ENCODE measurements around the gene GNAL.
A peak's percentile ranks its signal among the peaks of the same experiment; 100 is the strongest.

Gene GNAL

DNA sequence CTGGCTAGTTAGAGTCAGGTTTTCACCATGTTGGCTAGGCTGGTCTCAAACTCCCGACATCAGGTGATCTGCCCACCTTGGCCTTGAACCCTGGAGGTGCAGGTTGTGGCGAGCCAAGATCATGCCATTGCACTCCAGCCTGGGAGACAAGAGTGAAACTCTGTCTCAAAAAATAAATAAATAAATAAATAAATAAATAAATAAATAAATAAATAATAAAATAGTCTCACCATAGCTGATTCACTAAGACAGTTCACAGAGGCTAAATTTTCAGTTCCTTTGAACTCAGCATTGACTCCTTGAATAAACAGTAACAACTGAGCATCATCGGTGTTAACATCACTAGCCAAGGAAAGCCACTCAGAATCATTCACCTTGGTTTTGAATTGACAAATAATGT is 32.7 kb downstream of the GNAL start:
- no peak for DNase-seq (ENCODE audit: low read depth in 1 of 2, low spot score in 1 of 2)

DNA sequence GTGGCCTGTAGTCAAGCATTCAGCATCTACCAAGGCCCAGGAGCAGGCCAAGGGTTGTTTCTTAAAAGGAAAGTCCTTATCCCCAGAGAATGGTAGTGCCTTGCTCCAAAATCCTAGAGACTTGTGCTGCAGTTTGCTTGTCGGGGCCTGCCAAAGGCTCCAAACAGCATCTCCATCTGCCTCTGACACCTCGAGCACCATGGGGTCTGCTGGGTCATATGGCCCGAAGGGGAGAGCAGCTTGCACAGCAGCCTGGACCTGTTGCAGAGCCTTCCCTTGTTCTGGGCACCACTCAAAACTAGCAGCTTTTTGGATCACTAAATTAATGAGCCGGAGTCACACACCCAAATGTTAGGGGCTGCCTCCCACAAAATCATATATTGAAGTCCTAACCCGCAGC is 35.7 kb downstream of the GNAL start:
- no peak for DNase-seq (ENCODE audit: low read depth in 1 of 2, low spot score in 1 of 2)

GRCh38 chr18:11726556-11726955 is 37.5 kb downstream of the GNAL start:
- DNase-seq (ENCODE audit: low read depth in 1 of 2, low spot score in 1 of 2) = no peak

DNA sequence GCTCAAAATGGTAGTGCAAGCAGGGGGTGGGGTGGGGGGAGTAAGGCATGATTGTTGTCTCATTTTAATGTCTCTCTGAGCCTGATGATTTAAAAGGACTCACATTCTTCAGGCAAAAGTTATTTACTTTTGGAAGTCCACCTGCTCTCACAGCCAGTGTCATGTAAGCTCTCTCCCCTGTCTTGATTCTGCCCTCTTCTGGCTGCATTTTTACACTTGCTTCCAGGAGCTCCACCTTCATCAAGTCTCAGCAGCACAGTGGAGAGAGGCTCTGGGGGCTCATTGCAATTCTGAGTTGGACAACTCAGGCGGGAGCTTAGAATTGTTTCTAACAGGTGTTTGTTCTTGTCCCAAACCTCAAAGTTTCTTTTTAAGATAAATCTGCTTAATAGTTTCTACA is 39.2 kb downstream of the GNAL start:
- DNase-seq (ENCODE audit: low read depth in 1 of 2, low spot score in 1 of 2) = no peak

DNA sequence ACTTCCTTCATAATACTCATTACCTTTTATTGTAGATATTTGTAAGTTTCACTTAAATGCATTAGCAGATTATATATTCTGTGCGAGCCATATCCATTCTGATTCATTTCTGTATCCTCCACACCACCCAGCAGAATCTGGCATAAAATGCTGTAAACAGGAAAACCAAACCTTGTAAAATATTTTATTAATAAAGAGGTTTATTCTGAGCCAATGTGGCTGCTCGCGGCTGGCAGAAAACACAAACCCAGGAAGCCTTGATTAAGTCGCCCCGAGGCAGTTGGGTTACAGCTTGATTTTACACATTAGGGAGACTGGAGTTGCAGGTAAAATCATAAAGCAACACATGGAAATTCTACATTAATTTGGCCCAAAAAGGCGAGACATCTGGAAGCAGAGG is 40.5 kb downstream of the GNAL start:
- no peak for DNase-seq (ENCODE audit: low read depth in 1 of 2, low spot score in 1 of 2)

DNA sequence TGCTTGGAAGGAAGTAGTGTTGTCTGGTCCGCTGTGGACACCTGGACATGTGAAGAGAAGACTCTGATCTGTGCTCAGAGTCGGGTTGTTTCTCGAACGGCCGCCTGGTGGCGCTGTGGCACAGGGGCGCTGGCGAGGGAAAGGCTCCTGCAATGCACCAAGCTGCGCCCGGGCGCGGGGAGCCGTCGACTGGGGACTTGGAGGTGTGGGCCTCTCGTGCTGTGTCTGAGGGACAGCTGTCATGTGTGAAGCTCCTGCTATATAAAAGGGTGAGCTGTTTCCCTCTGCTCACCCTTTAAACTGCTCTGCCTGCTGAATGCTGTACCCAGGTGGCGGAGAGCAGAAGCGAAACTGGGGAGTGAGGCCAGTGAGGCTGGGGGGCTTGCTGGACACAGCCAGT is 44.0 kb downstream of the GNAL start:
- DNase-seq (ENCODE audit: low read depth in 1 of 2, low spot score in 1 of 2) = peak; percentile 34 to 53

DNA sequence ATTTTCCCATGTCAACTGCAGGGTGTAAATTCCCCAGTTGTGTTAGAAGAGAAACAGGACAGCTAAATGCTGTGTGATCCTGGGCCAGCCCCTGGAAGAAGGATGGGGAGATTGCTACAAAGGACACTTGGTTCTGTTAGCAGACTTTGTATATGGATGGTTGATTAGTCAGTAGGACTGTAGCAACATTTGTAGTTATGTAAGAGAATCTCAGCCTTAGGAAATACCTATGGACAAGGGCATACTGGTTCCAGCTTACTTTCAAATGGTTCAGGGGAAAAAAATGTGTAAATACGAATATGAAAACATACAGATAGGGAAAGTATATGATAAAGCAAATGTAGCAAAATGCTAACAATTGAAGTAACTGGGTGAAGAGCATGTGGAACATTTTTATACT is 47.6 kb downstream of the GNAL start:
- no peak for DNase-seq (ENCODE audit: low read depth in 1 of 2, low spot score in 1 of 2)

GRCh38 chr18:11739893-11740292 is 50.8 kb downstream of the GNAL start:
- no peak for DNase-seq (ENCODE audit: low read depth in 1 of 2, low spot score in 1 of 2)

DNA sequence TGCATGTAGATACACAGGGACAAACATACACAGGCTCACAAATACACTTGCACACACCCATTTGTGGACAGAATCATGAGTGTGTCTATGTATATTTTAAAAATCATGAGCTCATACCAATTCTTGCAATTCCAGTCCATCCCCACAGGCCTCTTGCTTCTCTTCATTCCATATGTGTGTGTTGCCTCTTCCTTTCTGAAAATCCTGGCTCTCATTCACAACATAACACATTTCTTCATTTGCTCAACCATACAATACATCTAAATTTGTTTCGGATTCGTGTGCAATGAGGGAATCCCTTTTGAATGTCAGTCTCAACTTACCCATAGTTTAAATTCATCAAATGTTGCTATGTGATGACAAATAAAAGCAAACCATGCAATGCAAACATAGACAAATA is 51.4 kb downstream of the GNAL start:
- no peak for DNase-seq (ENCODE audit: low read depth in 1 of 2, low spot score in 1 of 2)

DNA sequence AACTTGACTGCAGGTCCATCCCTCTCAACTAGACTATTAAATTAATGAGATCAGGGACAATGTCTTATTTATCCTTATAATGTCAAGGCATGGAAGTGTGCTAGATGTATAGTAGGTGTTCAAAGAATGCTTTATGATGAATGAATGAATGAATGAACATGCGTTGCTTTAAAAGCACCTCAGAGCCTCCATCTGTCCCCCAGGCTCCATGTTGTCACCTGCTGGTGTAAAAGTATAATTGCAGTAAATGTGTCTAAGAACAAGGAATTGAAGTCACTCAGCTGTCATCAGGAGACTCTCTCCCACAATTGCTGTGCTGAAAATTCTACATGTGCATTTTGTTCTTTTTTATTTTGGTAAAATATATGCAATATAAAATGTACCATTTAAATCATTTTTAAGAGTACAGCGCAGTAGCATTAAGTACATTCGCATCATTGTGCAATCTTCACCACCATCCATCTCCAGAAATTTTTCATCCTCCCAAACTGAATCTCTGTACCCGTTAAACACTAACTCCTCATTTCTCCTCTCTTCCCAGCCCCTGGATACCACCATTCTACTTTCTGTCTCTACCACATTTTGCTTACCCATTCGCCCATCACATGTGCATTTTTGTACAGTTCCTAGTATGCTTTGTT is 52.6 kb downstream of the GNAL start:
- DNase-seq (ENCODE audit: low read depth in 1 of 2, low spot score in 1 of 2) = no peak

DNA sequence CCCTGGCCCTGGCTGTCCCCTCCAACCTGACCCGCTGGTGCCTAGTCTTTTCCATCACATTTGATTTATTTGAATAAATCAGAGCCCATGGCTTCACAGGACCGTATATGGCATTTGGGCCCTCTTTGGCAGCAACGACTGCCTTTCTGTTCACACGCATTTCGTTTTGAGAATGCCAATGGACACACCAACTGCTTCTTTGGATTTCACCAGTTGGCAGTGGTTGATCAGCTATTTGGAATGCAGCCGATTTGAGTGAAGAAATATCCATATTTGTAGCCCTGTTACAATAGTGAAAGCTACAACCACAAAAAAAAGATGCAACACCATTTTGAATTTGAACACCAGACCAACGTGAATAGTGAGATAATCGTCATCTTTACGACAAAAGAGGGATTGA is 56.5 kb downstream of the GNAL start:
- no peak for DNase-seq (ENCODE audit: low read depth in 1 of 2, low spot score in 1 of 2)

DNA sequence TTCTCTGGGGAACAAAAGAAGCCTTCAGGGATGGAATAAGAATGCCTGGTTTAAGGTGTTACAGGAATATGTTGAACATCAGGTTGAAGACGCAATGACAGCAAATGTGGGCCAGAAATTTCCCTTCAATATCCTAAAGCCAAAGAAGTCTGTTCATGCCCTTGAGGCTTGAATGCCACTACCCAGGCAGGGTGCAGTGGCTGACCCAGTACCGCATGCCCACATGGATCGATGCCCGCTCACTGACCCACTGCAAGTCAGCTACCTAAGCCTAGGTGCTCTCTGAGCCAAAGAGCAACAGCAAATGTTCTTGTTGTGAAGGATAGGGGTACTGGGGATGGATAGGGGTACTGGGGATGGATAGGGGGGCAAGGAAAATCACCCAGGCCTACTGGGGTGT is 58.2 kb downstream of the GNAL start:
- no peak for DNase-seq (ENCODE audit: low read depth in 1 of 2, low spot score in 1 of 2)

DNA sequence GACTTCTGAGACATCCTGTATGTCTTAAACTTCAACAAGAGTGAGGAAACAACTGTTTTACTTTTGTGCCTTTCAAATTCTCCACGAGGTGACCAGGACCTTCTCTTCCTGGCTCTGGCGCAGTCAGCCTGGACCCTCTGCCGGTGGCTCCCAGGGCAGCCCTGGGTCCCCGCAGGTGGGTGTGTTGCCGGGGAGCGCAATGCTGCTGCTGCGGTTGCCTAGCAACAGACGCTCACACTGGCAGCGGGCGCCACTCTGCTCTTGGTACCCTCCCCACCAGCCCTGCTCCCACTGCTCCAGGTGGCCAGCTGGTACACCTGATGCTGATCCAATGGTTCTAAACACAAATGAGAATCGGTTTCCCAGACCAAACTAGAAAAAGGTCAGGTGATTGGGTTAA is 58.7 kb downstream of the GNAL start:
- DNase-seq (ENCODE audit: low read depth in 1 of 2, low spot score in 1 of 2) = no peak

DNA sequence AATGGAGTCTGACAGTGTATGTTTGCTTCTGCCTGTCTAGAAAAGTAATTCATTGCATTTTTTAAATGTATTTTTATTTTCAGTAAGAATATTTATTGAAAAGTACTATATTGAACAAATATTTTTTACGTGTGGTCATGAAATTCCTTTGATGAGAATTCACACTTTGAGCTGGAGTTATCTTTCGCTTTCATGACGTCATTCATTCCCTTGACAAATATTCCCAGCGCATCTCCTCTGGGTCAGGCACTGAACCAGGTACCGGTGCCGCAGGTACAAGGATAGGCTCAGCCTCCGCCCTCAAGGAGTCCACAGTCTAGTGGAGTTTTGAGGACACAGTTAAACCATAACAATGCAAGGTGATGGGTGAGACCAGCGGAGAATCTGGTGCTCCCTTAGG is 60.2 kb downstream of the GNAL start:
- no peak for DNase-seq (ENCODE audit: low read depth in 1 of 2, low spot score in 1 of 2)

- DNase-seq (ENCODE audit: low read depth in 1 of 2, low spot score in 1 of 2) = no peak
Measured at GRCh38 chr18:11750171-11750570, 61.1 kb downstream of the GNAL start.

DNA sequence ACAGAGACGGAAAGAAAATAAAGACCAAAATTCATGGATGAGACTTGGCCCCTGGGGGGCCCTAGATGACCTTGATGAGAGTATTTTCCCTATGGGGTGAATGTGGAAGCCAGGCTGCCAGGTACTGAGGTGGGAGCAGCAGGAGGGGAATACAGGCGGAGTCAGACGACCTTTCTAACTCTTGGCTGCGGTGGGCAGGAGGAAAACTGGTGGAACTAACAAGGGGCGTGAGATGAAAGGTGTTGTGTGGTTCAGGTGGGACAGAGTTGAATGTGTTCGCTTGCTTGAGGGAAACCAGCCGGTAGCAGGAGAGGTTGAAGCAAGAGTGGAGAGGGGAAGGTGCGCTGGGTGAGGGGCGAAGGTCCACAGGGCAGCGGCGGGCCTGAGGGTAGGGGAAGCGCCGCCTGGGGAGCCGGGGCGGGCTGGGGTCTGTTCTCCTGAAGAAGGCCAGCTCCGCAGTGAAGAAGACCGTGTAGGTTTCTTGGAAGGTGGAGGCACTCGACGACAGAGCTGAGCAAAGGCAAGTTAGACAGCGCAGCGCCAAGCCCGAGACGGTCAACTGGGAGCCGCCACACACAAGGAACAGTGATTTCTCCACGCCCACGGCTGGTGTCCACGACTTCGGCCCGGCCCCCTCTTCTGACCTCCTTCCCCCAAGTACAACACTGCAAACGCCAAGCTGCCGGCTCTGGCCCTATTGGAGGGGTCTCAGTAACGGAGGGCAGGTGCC is 61.7 kb downstream of the GNAL start:
- DNase-seq (ENCODE audit: low read depth in 1 of 2, low spot score in 1 of 2) = no peak

DNA sequence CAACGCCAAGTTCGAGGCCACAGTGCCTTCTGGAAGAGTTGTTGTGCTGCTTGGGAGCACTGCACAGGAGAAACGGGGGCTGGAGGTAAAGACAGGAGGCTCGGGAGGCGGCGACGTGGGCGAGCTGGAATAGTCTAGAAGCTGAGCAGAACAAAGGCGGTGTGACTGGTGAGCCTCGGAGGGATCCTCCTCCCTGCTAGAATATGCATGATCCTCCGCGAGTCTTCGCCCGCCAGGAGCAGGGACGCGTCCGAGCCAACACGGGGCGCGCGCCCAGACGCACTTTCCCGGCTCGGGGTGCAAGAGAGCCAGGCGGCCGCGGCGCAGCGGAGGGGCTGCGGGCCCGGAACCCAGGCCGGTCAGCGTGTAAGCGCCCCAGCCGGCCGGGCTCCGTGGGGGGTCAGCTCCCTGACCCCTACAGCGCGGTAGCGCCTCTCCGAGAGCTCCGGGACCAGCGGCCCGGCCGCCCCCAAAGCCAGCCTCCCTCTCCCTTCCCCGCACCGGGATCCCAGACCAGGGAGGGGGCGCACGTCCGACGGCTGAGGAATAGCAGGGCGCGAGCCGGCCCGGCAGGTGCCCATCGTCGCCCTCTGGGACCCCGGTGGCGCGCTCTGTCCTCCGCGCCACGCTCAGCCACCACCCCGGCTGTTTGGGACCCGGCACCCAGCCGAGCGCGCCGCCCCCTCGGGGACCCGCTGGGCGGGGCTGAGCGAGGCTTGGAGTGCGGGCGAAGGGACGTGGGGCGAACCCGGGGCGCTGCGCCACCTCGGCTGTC is 62.5 kb downstream of the GNAL start:
- no peak for DNase-seq (ENCODE audit: low read depth in 1 of 2, low spot score in 1 of 2)

- DNase-seq (ENCODE audit: low read depth in 1 of 2, low spot score in 1 of 2) = no peak
Measured at GRCh38 chr18:11752116-11752911, 63.2 kb downstream of the GNAL start.

DNA sequence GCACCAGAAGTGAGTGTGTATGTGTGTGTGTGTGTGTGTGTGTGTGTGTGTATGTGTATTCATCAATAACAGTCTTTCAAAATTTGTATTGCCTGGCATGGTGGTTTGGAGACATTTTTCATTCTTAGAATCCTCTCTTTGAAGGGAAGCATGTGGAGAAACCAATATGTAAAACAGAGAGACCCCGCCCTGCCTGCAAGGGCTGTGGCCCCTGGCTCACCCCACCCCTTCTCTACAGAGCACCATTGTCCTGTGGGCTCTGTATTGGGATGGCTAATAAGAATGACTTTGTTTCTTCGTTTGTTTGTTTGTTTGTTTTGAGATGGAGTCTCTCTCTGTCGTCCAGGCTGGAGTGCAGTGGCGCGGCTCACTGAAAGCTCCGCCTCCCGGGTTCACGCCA is 65.9 kb downstream of the GNAL start:
- DNase-seq (ENCODE audit: low read depth in 1 of 2, low spot score in 1 of 2) = no peak

DNA sequence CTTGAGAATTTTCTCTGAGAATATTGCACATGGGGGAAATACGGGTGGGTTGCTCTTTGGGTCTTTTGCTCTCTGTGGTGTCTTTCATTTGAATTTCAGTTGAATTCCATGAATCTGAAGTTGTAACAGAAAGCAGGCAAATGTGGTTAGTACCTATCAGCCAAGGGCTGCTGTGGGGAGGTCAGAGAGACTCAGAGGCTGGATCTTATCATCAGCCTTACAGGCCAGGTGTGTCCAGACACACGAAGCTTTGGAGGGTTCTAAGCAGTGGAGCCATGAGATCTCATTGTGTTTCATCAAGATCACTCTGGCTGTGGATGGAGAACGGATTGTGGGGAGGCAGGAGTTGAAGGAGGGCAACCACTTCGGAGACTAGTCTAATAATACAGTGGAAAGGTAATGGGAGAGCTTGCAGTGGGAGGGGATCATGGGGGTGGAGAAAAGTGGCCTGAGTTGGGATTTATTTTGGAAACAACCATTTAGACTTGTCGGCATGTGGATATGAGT is 68.1 kb downstream of the GNAL start:
- no peak for DNase-seq (ENCODE audit: low read depth in 1 of 2, low spot score in 1 of 2)

- no peak for DNase-seq (ENCODE audit: low read depth in 1 of 2, low spot score in 1 of 2)
Measured at GRCh38 chr18:11759456-11759855, 70.4 kb downstream of the GNAL start.

Measured in stimulated activated CD4-positive, alpha-beta T cell treated with anti-CD3 and anti-CD28 coated beads, Interleukin-15, amount 100 ng/mL, for 1 hour (primary cell).